Epithelial cell of proximal tubule (primary cell): Measurements from ENCODE around the gene LPCAT2. TPM values are rescaled to one million over a fixed set of nuclear protein-coding genes. Genes with fewer than 3 reads are reported as not detected.
A peak's percentile ranks its signal among the peaks of the same experiment; 100 is the strongest.

Experiments used
- DNase-seq: peaks from one replicate; pipeline ENCODE4 v3.0.0-alpha.2; 2011; ENCODE audit warnings: low read depth
- H3K4me3 ChIP-seq: 2 replicates; pipeline ENCODE4 v1.5.1; 2011; ENCODE audit warnings: low read depth, mild to moderate bottlenecking, low read length
- CTCF ChIP-seq: conservative IDR thresholded peaks from 2 replicates; pipeline ENCODE4 v1.5.1; 2012; ENCODE audit warnings: low read depth, mild to moderate bottlenecking, low read length
- total RNA-seq: library from RNA; depleted of rRNA; stranded (reverse); fragments of >200 nt; gene quantifications from 2 replicates; pipeline ENCODE4 v1.2.3, GENCODE V29; 2015

The LPCAT2 gene
- total RNA-seq, 1 donor from 2014 or later: 3.7 TPM

- H3K4me3 ChIP-seq: no peak overlapping the region
- TF ChIP-seq CTCF: peak; percentile 47
- no peak for DNase-seq
Observed at GRCh38 chr16:55543472-55543871, 34.6 kb downstream of the LPCAT2 start.

DNA sequence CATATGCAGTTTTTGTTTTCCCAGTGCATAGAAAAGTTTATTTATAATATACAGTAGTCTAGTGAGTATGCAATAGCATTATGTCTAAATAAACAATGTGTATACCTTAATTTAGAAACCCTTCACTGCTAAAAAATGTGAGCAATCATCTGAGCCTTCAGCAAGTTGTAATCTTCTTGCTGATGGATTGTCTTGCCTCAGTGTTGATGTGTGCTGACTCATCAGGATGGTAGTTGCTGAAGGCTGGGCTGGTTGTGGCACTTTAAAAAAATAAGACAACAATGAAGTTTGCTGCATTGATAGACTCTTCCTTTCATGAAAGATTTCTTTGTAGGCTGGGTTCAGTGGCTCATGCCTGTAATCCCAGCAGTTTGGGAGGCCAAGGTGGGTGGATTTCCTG lies 43.7 kb downstream of the LPCAT2 start:
- TF ChIP-seq CTCF: no peak
- H3K4me3 ChIP-seq: no peak overlapping the region
- no peak for DNase-seq

GRCh38 chr16:55555436-55555835 lies 46.6 kb downstream of the LPCAT2 start:
- DNase-seq: no peak
- H3K4me3 ChIP-seq: no peak overlapping the region
- TF ChIP-seq CTCF: no peak

GRCh38 chr16:55557186-55557585 lies 48.3 kb downstream of the LPCAT2 start:
- no peak for TF ChIP-seq CTCF
- H3K4me3 ChIP-seq: no peak overlapping the region
- no peak for DNase-seq

- no peak for TF ChIP-seq CTCF
- H3K4me3 ChIP-seq: no peak overlapping the region
- no peak for DNase-seq
Observed at GRCh38 chr16:55559233-55559632, 50.4 kb downstream of the LPCAT2 start.

- TF ChIP-seq CTCF: no peak
- H3K4me3 ChIP-seq: no peak overlapping the region
- no peak for DNase-seq
Observed at GRCh38 chr16:55559933-55560516, 51.2 kb downstream of the LPCAT2 start.

- no peak for DNase-seq
- TF ChIP-seq CTCF: no peak
- no peak overlapping the region for H3K4me3 ChIP-seq
Observed at GRCh38 chr16:55561319-55561848, 52.5 kb downstream of the LPCAT2 start.
